ENCODE results near the gene SREK1.
"Not testable (repeated sequence)": the region's sequence is repeated elsewhere in the genome, so short reads cannot be mapped to it uniquely, and the experiment has no call there.

SREK1 gene

GRCh38 chr5:66206465-66206864 is 62.4 kb downstream of the SREK1 start:
- no peak overlapping the region for H3K4me3 Mint-ChIP-seq
- no peaks in the 10 kb centered on the region for H3K36me3 Mint-ChIP-seq (ENCODE audit: insufficient read depth)
- no peaks in the 10 kb centered on the region for H3K9me3 Mint-ChIP-seq
- DNase-seq (ENCODE audit: low spot score in 2 of 2), result no peak
- no peak for ATAC-seq (replicated peaks; ENCODE audit: extremely low read depth, poor library complexity, severe bottlenecking)
- no peaks in the 10 kb centered on the region for H3K27me3 Mint-ChIP-seq
- no peak overlapping the region for H3K27ac Mint-ChIP-seq (ENCODE audit: low read depth)
- H3K4me1 Mint-ChIP-seq, result no peaks in the 10 kb centered on the region

DNA sequence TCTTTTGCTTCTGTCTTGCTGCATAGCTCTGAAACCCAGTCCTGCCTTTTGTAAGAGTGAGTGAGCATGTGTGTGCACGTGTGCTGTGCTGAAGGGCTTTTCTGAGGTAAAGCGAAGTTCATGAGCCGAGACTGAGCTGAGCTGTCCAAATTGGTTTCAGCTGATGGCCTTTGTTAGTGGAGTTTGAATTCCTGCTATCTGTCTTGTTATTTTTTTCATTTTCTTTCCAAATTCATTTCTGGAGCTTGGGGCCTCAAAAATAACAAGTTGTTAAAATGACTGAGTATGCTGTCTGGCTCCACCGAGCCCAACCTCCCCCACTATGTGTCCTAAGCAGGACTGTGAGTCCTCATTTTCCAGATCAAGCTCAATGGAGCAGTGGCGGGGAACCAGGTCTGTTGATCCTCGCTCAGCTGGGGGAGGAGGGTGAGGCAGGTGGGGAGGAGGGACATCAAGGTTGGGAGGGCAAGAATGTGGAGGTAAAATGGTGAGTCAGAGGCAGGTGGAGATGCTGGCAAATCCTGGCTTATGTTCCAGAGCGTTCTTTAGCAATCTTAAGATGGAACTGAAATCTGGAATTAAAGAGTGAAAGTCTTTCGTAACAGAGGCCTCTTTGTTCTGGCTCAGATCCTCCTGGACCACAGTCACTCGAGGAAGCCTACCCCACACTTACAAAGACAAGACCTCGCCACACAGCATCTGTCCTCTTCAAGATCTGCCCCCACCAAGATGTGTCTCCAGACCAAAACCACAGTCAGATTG is 63.9 kb downstream of the SREK1 start:
- DNase-seq (ENCODE audit: low spot score in 2 of 2) (no peak), ATAC-seq (replicated peaks; ENCODE audit: extremely low read depth, poor library complexity, severe bottlenecking) (no peak)
- H3K4me3 Mint-ChIP-seq, result no peak overlapping the region
- H3K9me3 Mint-ChIP-seq, result no peaks in the 10 kb centered on the region
- no peaks in the 10 kb centered on the region for H3K4me1 Mint-ChIP-seq
- H3K27ac Mint-ChIP-seq (ENCODE audit: low read depth), result no peak overlapping the region
- H3K36me3 Mint-ChIP-seq (ENCODE audit: insufficient read depth), result no peaks in the 10 kb centered on the region
- H3K27me3 Mint-ChIP-seq, result no peaks in the 10 kb centered on the region

DNA sequence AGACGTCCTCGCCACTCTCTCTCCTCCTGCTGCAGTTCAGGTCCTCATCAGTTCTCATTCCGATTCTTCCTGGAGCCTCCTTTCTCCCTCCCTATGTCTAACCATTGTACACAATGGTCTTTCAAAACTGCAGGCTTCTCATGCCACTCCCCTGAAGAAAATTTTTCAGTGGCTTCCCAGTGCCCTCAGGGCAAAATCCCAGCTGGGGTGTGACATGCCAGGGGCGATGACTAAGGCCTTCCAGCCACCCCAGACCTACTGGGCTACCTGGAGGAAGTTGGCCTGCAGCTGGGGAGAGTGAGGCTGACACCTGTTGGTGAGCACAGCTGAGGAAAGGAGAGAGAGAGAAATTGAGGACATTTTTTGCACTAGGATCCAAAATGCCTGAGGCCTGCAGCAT is 65.2 kb downstream of the SREK1 start:
- H3K27me3 Mint-ChIP-seq, result no peaks in the 10 kb centered on the region
- H3K27ac Mint-ChIP-seq (ENCODE audit: low read depth), result no peak overlapping the region
- H3K4me1 Mint-ChIP-seq, result no peaks in the 10 kb centered on the region
- no peak overlapping the region for H3K4me3 Mint-ChIP-seq
- no peaks in the 10 kb centered on the region for H3K36me3 Mint-ChIP-seq (ENCODE audit: insufficient read depth)
- DNase-seq (ENCODE audit: low spot score in 2 of 2), result no peak
- ATAC-seq (replicated peaks; ENCODE audit: extremely low read depth, poor library complexity, severe bottlenecking), result no peak
- no peaks in the 10 kb centered on the region for H3K9me3 Mint-ChIP-seq

- DNase-seq (ENCODE audit: low spot score in 2 of 2) (no peak), ATAC-seq (replicated peaks; ENCODE audit: extremely low read depth, poor library complexity, severe bottlenecking) (no peak)
- H3K36me3 Mint-ChIP-seq (ENCODE audit: insufficient read depth), result no peaks in the 10 kb centered on the region
- no peaks in the 10 kb centered on the region for H3K9me3 Mint-ChIP-seq
- H3K27ac Mint-ChIP-seq (ENCODE audit: low read depth), result no peak overlapping the region
- H3K4me3 Mint-ChIP-seq, result no peak overlapping the region
- H3K27me3 Mint-ChIP-seq, result no peaks in the 10 kb centered on the region
- H3K4me1 Mint-ChIP-seq, result no peaks in the 10 kb centered on the region
Observed at GRCh38 chr5:66209794-66210193, 65.7 kb downstream of the SREK1 start.

GRCh38 chr5:66213533-66213932 is 69.4 kb downstream of the SREK1 start:
- no peaks in the 10 kb centered on the region for H3K36me3 Mint-ChIP-seq (ENCODE audit: insufficient read depth)
- no peak for ATAC-seq (replicated peaks; ENCODE audit: extremely low read depth, poor library complexity, severe bottlenecking)
- no peaks in the 10 kb centered on the region for H3K9me3 Mint-ChIP-seq
- no peak overlapping the region for H3K27ac Mint-ChIP-seq (ENCODE audit: low read depth)
- H3K27me3 Mint-ChIP-seq, result no peaks in the 10 kb centered on the region
- H3K4me3 Mint-ChIP-seq, result no peak overlapping the region
- no peaks in the 10 kb centered on the region for H3K4me1 Mint-ChIP-seq
- DNase-seq (ENCODE audit: low spot score in 2 of 2), result no peak

DNA sequence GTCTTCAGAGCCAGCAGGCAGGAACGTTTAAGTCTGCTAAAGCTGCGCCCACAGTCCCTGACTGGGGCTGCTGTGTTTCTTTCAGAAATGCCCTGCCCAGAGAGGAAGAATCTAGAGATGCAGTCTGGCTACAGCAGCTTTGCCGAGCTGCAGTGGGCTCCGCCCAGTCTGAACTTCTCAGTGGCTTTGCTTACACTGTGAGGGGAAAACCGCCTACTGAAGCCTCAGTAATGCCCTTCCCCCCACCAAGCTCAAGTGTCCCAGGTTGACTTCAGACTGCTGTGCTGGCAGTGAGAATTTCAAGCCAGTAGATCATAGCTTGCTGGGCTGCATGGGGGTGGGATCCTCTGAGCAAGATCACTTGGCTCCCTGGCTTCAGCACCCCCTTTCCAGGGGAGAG is 78.4 kb downstream of the SREK1 start:
- no peak for ATAC-seq (replicated peaks; ENCODE audit: extremely low read depth, poor library complexity, severe bottlenecking)
- DNase-seq (ENCODE audit: low spot score in 2 of 2), result no peak
- Mint-ChIP-seq H3K4me1 (no peaks in the 10 kb centered on the region), H3K9me3 (peaks cover 5% of the 10 kb centered on the region), H3K36me3 (ENCODE audit: insufficient read depth) (no peaks in the 10 kb centered on the region), H3K4me3 (no peak overlapping the region), H3K27me3 (no peaks in the 10 kb centered on the region), H3K27ac (ENCODE audit: low read depth) (no peak overlapping the region)

- ATAC-seq (replicated peaks; ENCODE audit: extremely low read depth, poor library complexity, severe bottlenecking); H3K27ac Mint-ChIP-seq (ENCODE audit: low read depth); H3K4me1 Mint-ChIP-seq; H3K9me3 Mint-ChIP-seq; DNase-seq (ENCODE audit: low spot score in 2 of 2); H3K36me3 Mint-ChIP-seq (ENCODE audit: insufficient read depth); H3K4me3 Mint-ChIP-seq; H3K27me3 Mint-ChIP-seq: not testable (repeated sequence)
Observed at GRCh38 chr5:66222896-66223295, 78.8 kb downstream of the SREK1 start.

GRCh38 chr5:66223637-66224036 is 79.5 kb downstream of the SREK1 start:
- Mint-ChIP-seq H3K27me3 (no peaks in the 10 kb centered on the region), H3K4me3 (no peak overlapping the region), H3K4me1 (no peaks in the 10 kb centered on the region), H3K27ac (ENCODE audit: low read depth) (no peak overlapping the region), H3K9me3 (peaks cover 5% of the 10 kb centered on the region), H3K36me3 (ENCODE audit: insufficient read depth) (no peaks in the 10 kb centered on the region)
- ATAC-seq (replicated peaks; ENCODE audit: extremely low read depth, poor library complexity, severe bottlenecking) (no peak), DNase-seq (ENCODE audit: low spot score in 2 of 2) (no peak)

DNA sequence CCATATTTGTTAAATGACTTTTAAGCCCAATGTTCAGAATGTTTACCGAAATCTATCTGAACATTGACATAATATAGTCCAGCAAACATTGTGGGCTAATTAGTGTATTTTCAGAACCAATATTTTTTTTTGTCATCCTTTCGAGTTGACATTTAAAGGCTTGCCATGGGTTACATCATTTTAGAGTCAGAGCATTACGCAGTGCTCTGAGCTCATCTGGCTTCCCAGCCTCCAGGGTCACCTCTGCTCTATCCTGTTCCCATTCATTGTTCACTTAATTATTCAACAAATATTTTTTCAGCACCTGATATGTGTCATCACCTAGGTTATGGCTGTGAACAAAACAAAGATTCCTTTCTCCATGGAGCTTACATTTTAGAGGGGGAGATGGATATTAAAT is 80.2 kb downstream of the SREK1 start:
- H3K27me3 Mint-ChIP-seq, result no peaks in the 10 kb centered on the region

DNA sequence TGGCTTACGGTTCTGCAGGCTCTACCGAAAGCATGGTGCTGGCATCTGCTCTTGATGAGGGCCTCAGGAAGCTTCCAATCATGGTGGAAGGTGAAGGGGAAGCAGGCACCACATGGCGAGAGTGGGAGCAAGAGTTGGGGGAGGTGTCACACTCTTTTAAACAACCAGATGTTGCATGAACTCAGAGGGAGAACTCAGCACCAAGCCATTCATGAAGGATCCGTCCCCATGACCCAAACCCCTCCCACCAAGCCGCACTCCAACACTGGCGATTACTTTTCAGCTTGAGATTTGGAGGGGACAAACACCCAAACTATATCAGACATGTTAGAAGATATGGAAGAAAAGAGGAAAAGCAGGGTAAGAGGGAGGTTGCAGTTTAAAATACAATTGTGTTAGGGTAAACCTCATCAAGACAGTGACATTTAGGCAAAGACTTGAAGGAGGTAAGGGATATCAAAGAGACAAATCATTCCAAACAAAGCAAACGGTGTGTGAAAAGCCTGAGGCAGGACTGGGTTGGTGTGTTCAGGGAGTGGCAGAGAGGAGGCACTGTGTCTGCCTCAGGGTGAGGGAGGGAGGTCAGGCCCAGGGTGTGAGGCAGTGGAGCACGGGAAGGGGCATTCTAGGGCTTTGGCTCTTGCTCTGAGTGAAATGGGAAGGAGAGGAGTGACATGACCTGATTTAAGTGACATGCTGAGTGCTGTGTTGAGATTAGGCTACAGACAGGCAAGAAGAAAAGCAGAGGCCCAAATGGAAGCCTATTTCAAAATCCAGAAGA is 80.9 kb downstream of the SREK1 start:
- no peak overlapping the region for H3K4me3 Mint-ChIP-seq
- no peaks in the 10 kb centered on the region for H3K4me1 Mint-ChIP-seq
- no peaks in the 10 kb centered on the region for H3K36me3 Mint-ChIP-seq (ENCODE audit: insufficient read depth)
- ATAC-seq (replicated peaks; ENCODE audit: extremely low read depth, poor library complexity, severe bottlenecking) (no peak), DNase-seq (ENCODE audit: low spot score in 2 of 2) (no peak)
- no peaks in the 10 kb centered on the region for H3K27me3 Mint-ChIP-seq
- no peak overlapping the region for H3K27ac Mint-ChIP-seq (ENCODE audit: low read depth)
- H3K9me3 Mint-ChIP-seq, result peaks cover 5% of the 10 kb centered on the region

More for the DNA sequence above, 80.2 kb downstream of the SREK1 start:
- ATAC-seq (replicated peaks; ENCODE audit: extremely low read depth, poor library complexity, severe bottlenecking), result no peak
- DNase-seq (ENCODE audit: low spot score in 2 of 2), result no peak
- Mint-ChIP-seq H3K4me3 (no peak overlapping the region), H3K9me3 (peaks cover 5% of the 10 kb centered on the region), H3K27ac (ENCODE audit: low read depth) (no peak overlapping the region), H3K36me3 (ENCODE audit: insufficient read depth) (no peaks in the 10 kb centered on the region), H3K4me1 (no peaks in the 10 kb centered on the region)

DNA sequence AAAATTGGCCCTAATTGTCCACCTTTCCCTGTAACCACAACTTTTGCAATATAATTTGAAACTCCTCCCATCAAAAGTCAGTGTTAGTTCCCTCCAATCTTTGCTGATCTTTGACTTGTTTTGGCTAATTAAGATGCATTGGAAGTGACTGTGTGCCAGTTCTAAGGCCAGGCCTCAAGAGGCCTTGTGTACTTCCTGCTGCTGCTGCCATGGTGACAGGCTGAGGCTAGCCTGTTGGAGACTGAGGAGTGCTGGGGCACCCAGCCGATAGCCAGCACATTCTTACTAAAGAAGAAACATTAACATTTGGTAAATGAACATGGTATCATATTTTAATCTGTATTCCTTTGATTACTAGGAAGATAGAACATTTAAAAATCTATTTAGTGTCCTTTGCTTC is 86.5 kb downstream of the SREK1 start:
- Mint-ChIP-seq H3K4me3 (no peak overlapping the region), H3K9me3 (peaks cover 5% of the 10 kb centered on the region), H3K4me1 (no peaks in the 10 kb centered on the region), H3K36me3 (ENCODE audit: insufficient read depth) (no peaks in the 10 kb centered on the region), H3K27me3 (no peaks in the 10 kb centered on the region), H3K27ac (ENCODE audit: low read depth) (no peak overlapping the region)
- ATAC-seq (replicated peaks; ENCODE audit: extremely low read depth, poor library complexity, severe bottlenecking) (no peak), DNase-seq (ENCODE audit: low spot score in 2 of 2) (no peak)

- Mint-ChIP-seq H3K27me3 (peaks cover 7% of the 10 kb centered on the region), H3K4me1 (no peaks in the 10 kb centered on the region)
Observed at GRCh38 chr5:66231508-66231907, 87.4 kb downstream of the SREK1 start.

DNA sequence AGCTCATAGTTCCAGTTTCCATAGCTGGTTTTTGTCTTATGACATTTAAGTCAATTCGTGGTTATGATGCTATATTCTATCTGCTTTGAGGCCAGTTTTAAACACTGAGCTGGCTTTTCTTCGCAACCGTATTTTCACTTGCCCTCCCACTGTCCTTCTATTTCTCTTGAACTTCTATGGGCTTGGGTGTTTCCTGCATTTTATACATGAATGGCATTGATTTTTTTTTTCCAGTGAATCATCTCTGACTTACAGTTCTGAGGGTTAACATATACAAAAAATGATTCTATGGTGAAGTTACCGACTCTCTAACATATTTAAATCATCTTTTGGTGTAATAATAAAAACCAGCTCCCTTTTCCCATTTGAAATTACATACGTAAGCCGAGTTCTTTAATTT is 88.2 kb downstream of the SREK1 start:
- no peak overlapping the region for H3K27ac Mint-ChIP-seq (ENCODE audit: low read depth)
- no peaks in the 10 kb centered on the region for H3K4me1 Mint-ChIP-seq
- ATAC-seq (replicated peaks; ENCODE audit: extremely low read depth, poor library complexity, severe bottlenecking) (no peak), DNase-seq (ENCODE audit: low spot score in 2 of 2) (no peak)
- H3K36me3 Mint-ChIP-seq (ENCODE audit: insufficient read depth), result no peaks in the 10 kb centered on the region
- peaks cover 12% of the 10 kb centered on the region for H3K27me3 Mint-ChIP-seq
- no peak overlapping the region for H3K4me3 Mint-ChIP-seq
- H3K9me3 Mint-ChIP-seq, result no peaks in the 10 kb centered on the region

More at GRCh38 chr5:66231508-66231907, 87.4 kb downstream of the SREK1 start:
- Mint-ChIP-seq H3K36me3 (ENCODE audit: insufficient read depth) (no peaks in the 10 kb centered on the region), H3K9me3 (no peaks in the 10 kb centered on the region), H3K27ac (ENCODE audit: low read depth) (no peak overlapping the region), H3K4me3 (no peak overlapping the region)
- no peak for DNase-seq (ENCODE audit: low spot score in 2 of 2)
- no peak for ATAC-seq (replicated peaks; ENCODE audit: extremely low read depth, poor library complexity, severe bottlenecking)
